Motor neuron (in vitro differentiated cells): Measurements from ENCODE around the gene ZGPAT. TPM values are rescaled to one million over a fixed set of nuclear protein-coding genes. Genes with fewer than 3 reads are reported as not detected.
A peak's percentile ranks its signal among the peaks of the same experiment; 100 is the strongest.
"Not testable (repeated sequence)": the region's sequence is repeated elsewhere in the genome, so short reads cannot be mapped to it uniquely, and the experiment has no call there.

Experiments
- ATAC-seq, 8 experiments: fragments of 200-7000 bp; cut with Tn5 transposase; replicated peaks in 6 of 8; 2 replicates each; pipeline ENCODE4 v1.8.0; 2021; ENCODE audit warnings: mild to moderate bottlenecking in 8 of 8, moderate library complexity in 8 of 8
- H3K27ac ChIP-seq, 2 donors: fragments of 250-450 bp; sonication (Bioruptor Pico); 2 replicates each; pipeline ENCODE4 v1.9.0; 2021; ENCODE audit warnings: antibody characterized with exemption in 2 of 2, mild to moderate bottlenecking in 2 of 2, moderate library complexity in 1 of 2
- H3K4me1 ChIP-seq, 2 donors: fragments of 250-450 bp; sonication (Bioruptor Pico); replicated peaks in 1 of 2; 2 replicates each; pipeline ENCODE4 v1.6.1; 2021; ENCODE audit warnings: antibody characterized with exemption in 2 of 2, mild to moderate bottlenecking in 2 of 2, moderate library complexity in 1 of 2
- H3K4me3 ChIP-seq, 5 donors: fragments of 250-450 bp; sonication (Bioruptor Pico); 2 replicates each; pipeline ENCODE4 v1.9.0; 2021; ENCODE audit warnings: antibody characterized with exemption in 5 of 5, mild to moderate bottlenecking in 5 of 5, moderate library complexity in 4 of 5
- WGBS, 10 experiments: fragments of 450-650 bp; shearing (Covaris generic); methylation state at CpG; one replicate each; pipeline ENCODE4 v1.0.0; 2022; 5-methylcytosine and 5-hydroxymethylcytosine counted together
- in situ Hi-C, 9 experiments: fragments of 400-800 bp; cut with MboI; loops; one replicate each; pipeline ENCODE4 v1.15.0; 2021; ENCODE audit warnings: low sequenced_read_pairs in 9 of 9, low pct_unique_long_range_greater_than_20kb in 2 of 9; ENCODE audit not compliant: unreplicated experiment in 9 of 9
- total RNA-seq, 8 experiments: library from RNA; unstranded; fragments of 300-600 nt; gene quantifications; 2 replicates each; pipeline versions ENCODE4 v1.2.3 to v1.2.4, GENCODE V29; 2022

Gene ZGPAT
- total RNA-seq, 8 experiments from 2014 or later, result 10.4 to 28.3 (median 15.7) TPM

GRCh38 chr20:63767886-63768285, 60.0 kb downstream of the ZGPAT start:
- Histone ChIP-seq H3K4me3 (no peak overlapping the region), H3K27ac (no peak overlapping the region), H3K4me1 (peaks cover 13 to 21% of the 10 kb centered on the region in 2 donors)
- no peak for ATAC-seq
- in situ Hi-C loops, result loop anchor here in 1 of 9 experiments (25.0 kb wide), 1 partner anchor 94 kb away; the partner anchor contains the start of genes ABHD16B and TPD52L2
- WGBS, 10 experiments, result 67 to 96% (median 90%) methylated on average over 3 to 5 of the region's 7 CpGs; no CpG with 5 or more reads in 6 of the 10 experiments

GRCh38 chr20:63768591-63769515, 61.0 kb downstream of the ZGPAT start:
- ATAC-seq, result no peak
- in situ Hi-C loops, result loop anchor here in 1 of 9 experiments (25.0 kb wide), 1 partner anchor 93 kb away; the partner anchor contains the start of genes ABHD16B and TPD52L2
- 80 to 100% (median 91%) methylated on average over 2 to 11 of the region's 26 CpGs; no CpG with 5 or more reads in 2 of the 10 experiments for WGBS, 10 experiments

GRCh38 chr20:63769891-63770474, 62.1 kb downstream of the ZGPAT start:
- H3K4me3 ChIP-seq, result no peak overlapping the region
- in situ Hi-C loops, result loop anchor here in 1 of 9 experiments (25.0 kb wide), 1 partner anchor 92 kb away; the partner anchor contains the start of genes ABHD16B and TPD52L2
- peaks cover 19 to 29% of the 10 kb centered on the region in 2 donors for H3K4me1 ChIP-seq
- 0 to 93% (median 70%) methylated on average over 1 to 22 of the region's 31 CpGs; no CpG with 5 or more reads in 3 of the 10 experiments for WGBS, 10 experiments
- peak overlapping the region in 1 of 2 donors; percentile 30 for H3K27ac ChIP-seq
- ATAC-seq, result peak in 2 of 8 experiments; percentile 12 to 17

More at GRCh38 chr20:63768591-63769515, 61.0 kb downstream of the ZGPAT start:
- no peak overlapping the region for H3K4me3 ChIP-seq
- H3K27ac ChIP-seq, result no peak overlapping the region
- peaks cover 19 to 27% of the 10 kb centered on the region in 2 donors for H3K4me1 ChIP-seq

GRCh38 chr20:63771046-63771707, 63.3 kb downstream of the ZGPAT start:
- 94% methylated on average over 21 of the region's 52 CpGs; no CpG with 5 or more reads in 9 of the 10 experiments for WGBS, 10 experiments
- no peak for ATAC-seq
- H3K4me1 ChIP-seq, result peaks cover 26 to 39% of the 10 kb centered on the region in 2 donors
- in situ Hi-C loops, result loop anchor here in 1 of 9 experiments (25.0 kb wide), 1 partner anchor 91 kb away; the partner anchor contains the start of genes ABHD16B and TPD52L2
- H3K27ac ChIP-seq, result no peak overlapping the region
- H3K4me3 ChIP-seq, result no peak overlapping the region

GRCh38 chr20:63772781-63773518, 65.1 kb downstream of the ZGPAT start:
- H3K4me3 ChIP-seq, result no peak overlapping the region
- in situ Hi-C loops, result loop anchor here in 1 of 9 experiments (25.0 kb wide), 1 partner anchor 89 kb away; the partner anchor contains the start of genes ABHD16B and TPD52L2
- 0 to 93% (median 73%) methylated on average over 2 to 10 of the region's 20 CpGs; no CpG with 5 or more reads in 2 of the 10 experiments for whole genome bisulfite sequencing, 10 experiments
- peak overlapping the region; percentile 73 to 82 for H3K27ac ChIP-seq
- ATAC-seq, result peak; percentile 57 to 97 (median 76)
- peaks cover 26 to 39% of the 10 kb centered on the region in 2 donors for H3K4me1 ChIP-seq

GRCh38 chr20:63773571-63774241, 65.9 kb downstream of the ZGPAT start:
- 88 to 100% (median 98%) methylated on average over 4 to 14 of the region's 33 CpGs; no CpG with 5 or more reads in 5 of the 10 experiments for WGBS, 10 experiments
- in situ Hi-C loops, result loop anchor here in 1 of 9 experiments (25.0 kb wide), 1 partner anchor 89 kb away; the partner anchor contains the start of genes ABHD16B and TPD52L2
- H3K4me1 ChIP-seq, result peaks cover 26 to 39% of the 10 kb centered on the region in 2 donors
- no peak for ATAC-seq
- peak overlapping the region; percentile 73 to 82 for H3K27ac ChIP-seq
- H3K4me3 ChIP-seq, result no peak overlapping the region

- 80 to 100% (median 90%) methylated on average over 1 to 5 of the region's 15 CpGs; no CpG with 5 or more reads in 4 of the 10 experiments for WGBS, 10 experiments
- H3K4me1 ChIP-seq, result peaks cover 26 to 39% of the 10 kb centered on the region in 2 donors
- no peak for ATAC-seq
- H3K4me3 ChIP-seq, result no peak overlapping the region
- no peak overlapping the region for H3K27ac ChIP-seq
- in situ Hi-C loops, result loop anchor here in 1 of 9 experiments (25.0 kb wide), 1 partner anchor 88 kb away; the partner anchor contains the start of genes ABHD16B and TPD52L2
These were observed 66.5 kb downstream of the ZGPAT start for GRCh38 chr20:63774306-63774705.

GRCh38 chr20:63775096-63775978, 67.5 kb downstream of the ZGPAT start:
- in situ Hi-C loops, result no loop called here
- Histone ChIP-seq H3K4me1 (peaks cover 23 to 31% of the 10 kb centered on the region in 2 donors), H3K27ac (peak overlapping the region; percentile 16 to 29), H3K4me3 (peak overlapping the region in 1 of 5 donors; percentile 13)
- ATAC-seq, result peak in 7 of 8 experiments; percentile 29 to 88 (median 73)
- WGBS, 10 experiments, result 0 to 69% (median 24%) methylated on average over 1 to 16 of the region's 67 CpGs; no CpG with 5 or more reads in 6 of the 10 experiments

GRCh38 chr20:63776875-63777274, 69.0 kb downstream of the ZGPAT start:
- H3K4me1 ChIP-seq, result peaks cover 21 to 28% of the 10 kb centered on the region in 2 donors
- H3K27ac ChIP-seq, ATAC-seq, H3K4me3 ChIP-seq, in situ Hi-C loops: not testable (repeated sequence)
- 80 to 100% (median 100%) methylated on average over 1 to 4 of the region's 23 CpGs; no CpG with 5 or more reads in 4 of the 10 experiments for WGBS, 10 experiments

GRCh38 chr20:63777614-63778013, 69.8 kb downstream of the ZGPAT start:
- no peak for ATAC-seq
- in situ Hi-C loops, result no loop called here
- Histone ChIP-seq H3K4me3 (no peak overlapping the region), H3K4me1 (peaks cover 16 to 21% of the 10 kb centered on the region in 2 donors), H3K27ac (no peak overlapping the region)
- WGBS, 10 experiments, result 76 to 100% (median 96%) methylated on average over 1 to 11 of the region's 13 CpGs; no CpG with 5 or more reads in 1 of the 10 experiments
